ENCODE results near the gene SCRG1.

SCRG1 gene

DNA sequence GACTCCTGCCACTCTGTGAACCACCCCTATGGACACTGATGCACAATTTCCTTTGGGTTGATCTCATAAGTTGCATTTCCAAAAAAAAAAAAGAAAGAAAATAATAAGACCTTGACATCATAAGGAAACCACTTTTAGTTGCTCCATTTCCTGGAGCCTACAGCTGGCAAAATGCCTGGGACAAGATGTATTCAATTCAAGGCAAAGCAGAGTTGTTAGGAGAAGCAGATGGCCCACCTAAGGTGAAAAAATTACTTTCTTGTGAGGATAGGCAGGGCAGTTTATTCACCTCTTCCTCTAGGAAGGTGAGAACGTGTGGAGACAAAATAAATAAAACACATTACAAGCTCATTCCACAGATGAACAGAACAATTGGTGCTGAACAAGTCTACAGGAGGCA, 14.1 kb upstream of the SCRG1 start:
- in situ Hi-C loops (cut with MboI; ENCODE audit: low sequenced_read_pairs) = loop anchor here (10.0 to 25.0 kb wide), 2 partner anchors 88 to 401 kb away; no protein-coding TSS in a partner anchor

- in situ Hi-C loops (cut with MboI; ENCODE audit: low sequenced_read_pairs) = loop anchor here (10.0 to 25.0 kb wide), 2 partner anchors 86 to 399 kb away; no protein-coding TSS in a partner anchor
Observed at GRCh38 chr4:173411106-173411693, 12.3 kb upstream of the SCRG1 start.

GRCh38 chr4:173410079-173410478, 11.2 kb upstream of the SCRG1 start:
- in situ Hi-C loops (cut with MboI; ENCODE audit: low sequenced_read_pairs) = loop anchor here (10.0 to 25.0 kb wide), 2 partner anchors 85 to 398 kb away; no protein-coding TSS in a partner anchor

GRCh38 chr4:173405840-173406606, 7.1 kb upstream of the SCRG1 start:
- in situ Hi-C loops (cut with MboI; ENCODE audit: low sequenced_read_pairs) = loop anchor here (25.0 kb wide), 1 partner anchor 394 kb away; no protein-coding TSS in a partner anchor

GRCh38 chr4:173404296-173404865, 5.5 kb upstream of the SCRG1 start:
- in situ Hi-C loops (cut with MboI; ENCODE audit: low sequenced_read_pairs) = loop anchor here (25.0 kb wide), 1 partner anchor 392 kb away; no protein-coding TSS in a partner anchor

- in situ Hi-C loops (cut with MboI; ENCODE audit: low sequenced_read_pairs) = loop anchor here (25.0 kb wide), 1 partner anchor 391 kb away; no protein-coding TSS in a partner anchor
Observed at GRCh38 chr4:173403051-173403450, 4.1 kb upstream of the SCRG1 start.

GRCh38 chr4:173401063-173401462, 2.1 kb upstream of the SCRG1 start:
- in situ Hi-C loops (cut with MboI; ENCODE audit: low sequenced_read_pairs) = loop anchor here (25.0 kb wide), 1 partner anchor 389 kb away; no protein-coding TSS in a partner anchor

GRCh38 chr4:173398220-173398619, 696 bp downstream of the SCRG1 start:
- in situ Hi-C loops (cut with MboI; ENCODE audit: low sequenced_read_pairs) = no loop called here

GRCh38 chr4:173397604-173398003, 1.3 kb downstream of the SCRG1 start:
- in situ Hi-C loops (cut with MboI; ENCODE audit: low sequenced_read_pairs) = no loop called here

DNA sequence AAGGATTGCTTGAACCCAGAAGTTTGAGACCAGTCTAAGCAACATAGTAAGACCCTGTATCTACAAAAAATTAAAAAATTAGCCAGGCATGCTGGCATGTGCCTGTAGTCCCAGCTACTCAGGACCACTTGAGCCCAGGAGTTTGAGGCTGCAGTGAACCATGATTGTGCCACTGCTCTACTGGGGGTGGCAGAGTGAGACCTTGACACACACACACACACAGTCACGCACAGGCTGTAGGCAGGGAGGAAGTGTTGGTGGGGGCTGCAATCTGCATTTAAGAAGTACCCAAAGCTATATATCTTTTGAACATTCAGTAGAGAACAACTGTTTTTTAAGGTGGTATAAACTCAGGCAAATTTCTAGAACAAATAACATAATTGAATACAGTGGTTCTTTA, 7.2 kb downstream of the SCRG1 start:
- in situ Hi-C loops (cut with MboI; ENCODE audit: low sequenced_read_pairs) = no loop called here

- in situ Hi-C loops (cut with MboI; ENCODE audit: low sequenced_read_pairs) = no loop called here
Observed at GRCh38 chr4:173386751-173387150, 12.2 kb downstream of the SCRG1 start.

- in situ Hi-C loops (cut with MboI; ENCODE audit: low sequenced_read_pairs) = no loop called here
Observed at GRCh38 chr4:173382349-173382748, 16.6 kb downstream of the SCRG1 start.

GRCh38 chr4:173381610-173382009, 17.3 kb downstream of the SCRG1 start:
- in situ Hi-C loops (cut with MboI; ENCODE audit: low sequenced_read_pairs) = no loop called here

- in situ Hi-C loops (cut with MboI; ENCODE audit: low sequenced_read_pairs) = no loop called here
Observed at GRCh38 chr4:173380987-173381386, 17.9 kb downstream of the SCRG1 start.

- in situ Hi-C loops (cut with MboI; ENCODE audit: low sequenced_read_pairs) = no loop called here
Observed at GRCh38 chr4:173379929-173380328, 19.0 kb downstream of the SCRG1 start.

DNA sequence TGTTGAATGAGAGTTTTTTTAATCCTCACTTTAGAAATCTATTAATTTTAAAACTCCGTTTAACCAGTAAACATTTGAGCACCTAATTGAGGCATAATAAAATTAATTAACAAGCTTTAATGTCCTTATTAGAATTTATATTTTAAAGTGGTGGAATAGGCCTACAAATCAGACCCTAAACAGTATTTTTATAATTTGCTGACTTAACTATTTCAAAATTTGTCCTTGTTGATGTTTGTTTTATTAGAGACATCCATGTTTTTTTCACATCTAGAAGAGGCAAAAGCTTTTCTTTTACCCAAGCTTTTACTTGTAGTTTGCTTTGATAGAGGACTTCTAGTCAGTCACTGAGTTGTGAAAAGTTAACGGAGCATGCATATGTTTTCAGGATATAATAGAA, 24.3 kb downstream of the SCRG1 start:
- in situ Hi-C loops (cut with MboI; ENCODE audit: low sequenced_read_pairs) = no loop called here

- in situ Hi-C loops (cut with MboI; ENCODE audit: low sequenced_read_pairs) = no loop called here
Observed at GRCh38 chr4:173371292-173372192, 27.4 kb downstream of the SCRG1 start.

DNA sequence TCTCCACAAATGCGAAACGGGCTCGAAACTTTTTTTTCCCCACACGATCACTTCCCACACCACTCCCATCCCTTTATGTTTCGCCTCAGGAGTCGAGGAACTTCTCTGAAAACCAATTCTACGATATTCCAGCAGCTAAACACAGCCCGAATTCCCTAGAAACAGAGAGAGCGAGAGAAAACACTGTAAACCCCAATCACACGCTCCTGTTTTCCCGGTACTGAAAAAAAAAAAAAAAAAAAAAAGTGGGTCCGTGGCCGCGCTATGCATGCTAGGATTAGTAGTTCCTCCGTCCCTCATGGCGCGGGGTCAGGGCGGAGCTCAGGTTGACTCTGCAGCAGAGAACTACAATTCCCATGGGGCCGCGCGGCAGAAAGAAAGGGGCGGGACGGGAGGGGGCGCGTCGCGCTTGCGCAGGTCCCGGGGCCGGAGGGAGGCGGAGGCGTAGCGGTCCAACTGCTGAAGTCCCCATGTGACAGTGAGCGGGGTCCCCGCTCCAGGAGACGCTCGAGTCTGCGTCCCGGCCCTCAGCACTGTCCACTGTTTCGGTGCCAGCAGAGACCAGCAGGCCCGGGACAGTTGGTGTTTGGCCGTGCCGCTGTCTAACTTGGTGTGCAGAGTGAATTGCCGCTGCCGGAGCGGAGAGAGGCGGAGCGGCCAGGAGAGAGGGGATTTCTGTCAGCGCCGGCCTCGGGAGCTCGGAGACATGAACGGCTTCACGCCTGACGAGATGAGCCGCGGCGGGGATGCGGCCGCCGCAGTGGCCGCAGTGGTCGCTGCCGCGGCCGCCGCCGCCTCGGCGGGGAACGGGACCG, 28.2 kb downstream of the SCRG1 start, which contains the start of gene SAP30:
SAP30 (plus strand) TSS at position 478 of the 815 bp plus-strand sequence; CDS start at position 707, 229 bp downstream.
- in situ Hi-C loops (cut with MboI; ENCODE audit: low sequenced_read_pairs) = no loop called here

DNA sequence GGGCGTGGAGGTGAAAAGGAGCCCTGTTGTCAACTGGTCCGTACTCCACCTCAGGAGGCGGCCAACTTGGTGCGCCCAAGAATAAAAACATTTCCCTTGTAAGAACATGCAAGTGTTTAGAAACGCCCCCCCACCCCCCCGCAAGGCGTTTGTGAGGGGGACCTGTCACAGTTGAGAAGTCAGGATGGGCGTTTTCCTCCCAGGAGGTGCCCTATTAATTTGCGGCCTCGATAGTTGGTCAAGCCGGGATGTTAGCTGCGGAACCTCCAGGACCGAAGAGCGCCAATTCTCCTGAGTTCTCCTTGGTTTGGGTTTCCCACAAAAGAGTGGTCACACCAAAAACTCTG, 28.8 kb downstream of the SCRG1 start:
- in situ Hi-C loops (cut with MboI; ENCODE audit: low sequenced_read_pairs) = no loop called here

DNA sequence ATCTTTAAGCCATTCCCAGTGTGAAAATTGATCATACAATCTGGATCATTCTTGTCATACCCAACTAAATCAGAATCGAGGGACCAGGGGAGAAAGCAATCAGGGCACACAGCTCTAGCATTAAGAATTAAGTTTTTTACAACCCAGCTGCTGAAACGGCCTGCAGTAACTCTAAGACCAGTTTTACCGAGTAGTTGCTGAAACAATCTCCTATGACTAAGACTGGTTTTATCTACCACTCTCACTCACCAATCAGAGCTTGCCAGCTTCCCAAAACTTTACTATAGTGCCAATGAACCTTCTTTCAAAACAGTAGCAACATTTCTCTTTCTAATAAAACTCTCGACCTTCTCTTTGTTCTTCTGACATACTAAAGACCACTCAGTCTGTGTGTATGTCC, 31.0 kb downstream of the SCRG1 start:
- in situ Hi-C loops (cut with MboI; ENCODE audit: low sequenced_read_pairs) = no loop called here
